T-helper 2 cell treated with Interferon-gamma antibody and Interleukin-4, amounts not matched to agents 5 μg/mL and 100 μg/mL, for 36 hours (primary cell): Measurements from ENCODE around the gene PTK6.
A peak's percentile ranks its signal among the peaks of the same experiment; 100 is the strongest.

Experiments
- DNase-seq: peaks from one replicate; pipeline ENCODE4 v3.0.0; 2021; ENCODE audit warnings: low spot score
- H3K27ac Mint-ChIP-seq: one replicate; pipeline ENCODE4 v1.8.0; 2021; ENCODE audit warnings: mild to moderate bottlenecking, mixed read lengths
- H3K27me3 Mint-ChIP-seq: one replicate; pipeline ENCODE4 v1.8.0; 2021; ENCODE audit warnings: low read depth, mixed read lengths
- H3K36me3 Mint-ChIP-seq: one replicate; pipeline ENCODE4 v1.8.0; 2021; ENCODE audit warnings: low read depth, mixed read lengths
- H3K4me1 Mint-ChIP-seq: one replicate; pipeline ENCODE4 v1.8.0; 2021; ENCODE audit warnings: low read depth, mixed read lengths
- H3K4me3 Mint-ChIP-seq: one replicate; pipeline ENCODE4 v1.8.0; 2022; ENCODE audit warnings: mild to moderate bottlenecking, moderate library complexity, mixed read lengths
- H3K9me3 Mint-ChIP-seq: one replicate; pipeline ENCODE4 v1.8.0; 2021; ENCODE audit warnings: mixed read lengths

PTK6 gene

DNA sequence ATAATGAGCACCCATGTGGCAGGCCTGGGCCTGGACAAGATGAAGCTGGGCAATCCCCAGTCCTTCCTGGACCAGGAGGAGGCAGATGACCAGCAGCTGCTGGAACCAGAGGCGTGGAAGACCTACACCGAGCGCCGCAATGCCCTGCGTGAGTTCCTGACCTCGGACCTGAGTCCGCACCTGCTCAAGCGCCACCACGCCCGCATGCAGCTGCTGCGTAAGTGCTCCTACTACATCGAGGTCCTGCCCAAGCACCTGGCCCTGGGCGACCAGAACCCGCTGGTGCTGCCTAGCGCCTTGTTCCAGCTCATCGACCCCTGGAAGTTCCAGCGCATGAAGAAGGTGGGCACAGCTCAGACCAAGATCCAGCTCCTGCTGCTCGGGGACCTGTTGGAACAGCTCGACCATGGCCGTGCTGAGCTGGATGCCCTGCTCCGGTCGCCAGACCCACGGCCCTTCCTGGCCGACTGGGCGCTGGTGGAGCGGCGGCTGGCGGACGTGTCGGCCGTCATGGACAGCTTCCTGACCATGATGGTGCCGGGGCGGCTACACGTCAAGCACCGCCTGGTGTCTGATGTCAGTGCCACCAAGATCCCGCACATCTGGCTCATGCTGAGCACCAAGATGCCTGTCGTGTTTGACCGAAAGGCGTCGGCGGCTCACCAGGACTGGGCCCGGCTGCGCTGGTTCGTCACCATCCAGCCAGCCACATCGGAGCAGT is 18.6 kb upstream of the PTK6 start:
- peaks cover 12% of the 10 kb centered on the region for H3K4me1 Mint-ChIP-seq
- H3K27ac Mint-ChIP-seq, result no peak overlapping the region
- no peak overlapping the region for H3K4me3 Mint-ChIP-seq
- H3K9me3 Mint-ChIP-seq, result no peaks in the 10 kb centered on the region
- peaks cover 11% of the 10 kb centered on the region for H3K27me3 Mint-ChIP-seq
- DNase-seq, result no peak
- H3K36me3 Mint-ChIP-seq, result peaks cover 5% of the 10 kb centered on the region

DNA sequence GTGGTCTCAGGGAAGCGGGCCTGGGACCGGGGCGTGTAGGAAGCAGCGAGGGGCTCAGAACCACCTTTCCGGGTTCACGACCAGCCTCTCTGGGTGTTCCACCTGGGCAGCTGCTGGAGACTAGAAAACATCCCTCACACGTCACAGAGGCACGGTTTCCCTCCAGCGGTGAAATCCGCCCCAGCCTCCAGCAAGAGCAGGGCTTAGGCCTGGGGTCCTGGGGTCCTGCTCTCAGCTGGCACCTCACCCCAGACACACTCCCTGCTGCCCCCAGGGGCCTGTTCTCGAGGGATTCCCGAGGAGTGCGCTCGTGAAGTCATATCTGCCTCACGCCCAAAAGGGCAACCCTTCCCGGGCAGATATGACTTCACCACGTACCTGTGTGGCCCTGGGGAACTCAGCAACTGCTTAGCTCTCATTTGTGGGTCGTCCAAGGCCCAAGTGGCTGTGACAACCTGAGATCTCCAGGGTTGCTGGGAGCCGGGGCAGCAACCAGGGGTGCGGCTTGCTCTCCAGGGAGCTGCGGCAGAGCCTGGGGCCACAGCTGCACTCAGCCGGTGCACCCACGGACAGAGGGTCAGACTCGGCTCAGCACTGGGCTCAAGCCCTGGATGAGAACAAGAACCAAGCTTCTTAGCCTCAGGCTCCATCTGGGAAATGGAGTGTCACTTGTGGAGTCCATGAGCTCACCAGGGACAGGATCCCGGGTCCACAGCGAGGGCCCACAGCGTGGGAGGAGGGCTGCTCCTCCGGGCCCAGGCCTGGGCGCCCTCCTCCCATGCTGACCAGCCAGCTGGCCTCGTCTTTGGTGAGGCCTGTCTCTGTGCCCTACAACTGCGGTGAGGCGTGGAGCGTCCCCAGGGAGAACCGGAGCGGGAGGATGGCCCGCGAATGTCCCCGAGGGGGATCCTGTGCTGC is 17.4 kb upstream of the PTK6 start:
- Mint-ChIP-seq H3K4me3 (peak overlapping the region; percentile 43), H3K9me3 (no peaks in the 10 kb centered on the region), H3K36me3 (peaks cover 2% of the 10 kb centered on the region), H3K27me3 (peaks cover 14% of the 10 kb centered on the region), H3K4me1 (peaks cover 12% of the 10 kb centered on the region), H3K27ac (no peak overlapping the region)
- no peak for DNase-seq

DNA sequence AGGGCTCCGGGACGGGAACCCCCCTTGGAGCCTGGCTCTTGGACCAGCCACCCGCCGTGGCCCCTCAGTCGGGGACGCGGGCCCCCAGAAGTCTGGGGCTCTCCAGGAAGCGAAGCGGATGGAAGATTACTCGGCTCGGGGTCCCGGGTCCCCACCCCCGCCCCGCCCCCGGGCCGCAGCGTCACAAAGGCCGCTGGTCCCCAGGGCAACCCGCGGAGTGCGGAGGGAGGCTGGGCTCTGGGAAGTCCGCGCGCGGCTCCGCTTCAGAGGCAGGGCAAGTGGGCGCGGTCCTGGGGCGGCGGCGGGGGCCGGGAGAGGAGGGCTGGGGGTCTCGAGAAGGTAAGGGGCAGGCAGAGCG is 16.7 kb upstream of the PTK6 start, which contains the start of gene FNDC11:
FNDC11 (plus strand) TSS at position 227 of the 358 bp plus-strand sequence. CDS start 1,505 bp downstream, outside the sequence.
- Mint-ChIP-seq H3K9me3 (no peaks in the 10 kb centered on the region), H3K27ac (peak within 1 kb of the TSS; percentile 84), H3K4me1 (peaks cover 12% of the 10 kb centered on the region), H3K4me3 (peak within 1 kb of the TSS; percentile 73), H3K27me3 (peaks cover 19% of the 10 kb centered on the region), H3K36me3 (no peaks in the 10 kb centered on the region)
- peak; percentile 49 for DNase-seq

DNA sequence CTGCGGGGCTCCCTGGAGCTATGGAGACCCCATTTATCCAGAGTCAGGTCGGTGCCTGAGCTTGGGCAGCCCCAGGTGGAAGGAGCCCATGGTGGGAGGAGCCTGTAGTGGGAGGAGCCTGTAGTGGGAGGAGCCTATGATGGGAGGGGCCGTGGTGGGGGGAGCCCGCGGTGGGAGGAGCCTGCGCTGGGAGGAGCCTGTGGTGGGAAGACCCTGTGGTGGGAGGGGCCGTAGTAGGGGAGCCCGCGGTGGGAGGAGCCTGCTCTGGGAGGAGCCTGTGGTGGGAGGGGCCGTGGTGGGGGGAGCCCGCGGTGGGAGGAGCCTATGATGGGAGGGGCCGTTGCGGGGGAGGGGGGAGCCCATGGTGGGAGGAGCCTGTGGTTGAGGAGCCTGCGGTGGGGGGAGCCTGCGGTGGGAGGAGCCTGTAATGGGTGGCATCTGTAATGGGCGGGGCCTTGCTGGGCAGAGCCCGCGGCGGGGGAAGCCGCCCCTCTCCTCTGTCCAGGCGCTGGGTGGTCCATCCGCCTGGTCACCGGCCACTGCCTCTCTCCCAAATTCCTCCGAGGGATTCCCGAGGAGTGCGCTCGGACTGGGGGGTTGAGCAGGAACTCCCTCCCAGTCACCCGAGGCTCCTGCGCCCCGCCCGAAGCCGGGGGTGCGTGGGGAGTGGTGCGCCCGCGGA is 16.2 kb upstream of the PTK6 start:
- Mint-ChIP-seq H3K27ac (peak overlapping the region; percentile 84), H3K4me1 (peaks cover 12% of the 10 kb centered on the region), H3K4me3 (peak overlapping the region; percentile 73), H3K9me3 (no peaks in the 10 kb centered on the region), H3K36me3 (no peaks in the 10 kb centered on the region), H3K27me3 (peaks cover 19% of the 10 kb centered on the region)
- peak; percentile 80 for DNase-seq

DNA sequence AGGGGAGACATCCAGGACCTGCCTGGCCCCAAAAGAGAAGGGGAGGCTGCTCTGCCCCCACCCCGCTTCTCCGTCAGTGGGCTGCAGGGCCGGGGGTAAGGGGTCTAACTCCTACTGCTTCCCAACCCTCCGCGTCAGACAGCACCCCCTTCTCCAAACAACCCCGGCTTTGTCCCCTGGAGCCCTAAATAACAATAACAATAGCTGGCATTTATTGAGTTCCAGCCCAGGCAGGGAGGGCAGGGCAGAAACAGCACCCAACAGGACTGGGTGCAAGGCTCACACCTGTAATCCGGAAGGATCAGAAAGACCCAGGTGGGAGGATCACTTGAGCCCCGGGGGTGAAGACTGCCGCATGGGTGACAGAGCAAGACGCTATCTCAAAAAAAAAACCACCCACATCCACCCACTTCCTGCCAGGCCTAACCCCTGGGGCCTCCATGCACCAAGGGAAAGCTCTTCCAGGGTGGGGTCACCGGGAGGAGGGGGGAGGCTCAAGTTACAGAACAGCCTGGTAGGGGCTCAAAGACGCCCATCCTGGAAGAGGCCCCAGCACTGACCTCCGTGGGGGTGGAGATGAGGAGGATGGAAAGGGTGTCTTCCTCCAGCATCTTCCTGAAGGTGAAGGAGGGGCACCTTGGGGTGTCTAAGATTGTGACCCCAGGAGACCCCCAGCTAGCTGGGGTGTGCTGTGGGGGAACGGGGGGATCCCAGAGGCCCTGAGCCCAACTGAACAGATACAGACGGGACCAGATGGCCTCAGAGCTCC is 15.5 kb upstream of the PTK6 start:
- H3K4me3 Mint-ChIP-seq, result peak overlapping the region; percentile 73
- peak overlapping the region; percentile 84 for H3K27ac Mint-ChIP-seq
- H3K27me3 Mint-ChIP-seq, result peaks cover 19% of the 10 kb centered on the region
- DNase-seq, result peak; percentile 48
- no peaks in the 10 kb centered on the region for H3K36me3 Mint-ChIP-seq
- peaks cover 12% of the 10 kb centered on the region for H3K4me1 Mint-ChIP-seq
- no peaks in the 10 kb centered on the region for H3K9me3 Mint-ChIP-seq

DNA sequence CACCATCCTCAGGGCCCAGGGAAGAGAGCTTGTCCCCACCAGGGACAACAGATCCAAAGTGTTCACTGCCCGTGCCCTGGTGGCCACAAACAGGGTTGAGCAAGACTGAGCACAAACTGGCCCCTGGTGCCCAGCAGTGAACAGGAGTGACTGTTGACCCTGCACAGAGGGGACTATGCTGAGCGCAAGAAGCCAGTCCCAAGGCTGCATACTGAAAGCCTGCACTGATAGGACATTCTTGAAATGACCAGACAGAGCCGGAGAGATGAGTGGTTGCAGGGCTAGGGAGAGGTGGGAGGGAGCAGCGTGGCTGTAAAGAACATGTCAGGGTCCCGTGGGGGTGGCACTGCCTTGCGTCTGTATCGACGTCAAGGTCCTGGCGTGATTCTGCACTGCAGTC is 13.9 kb upstream of the PTK6 start:
- Mint-ChIP-seq H3K36me3 (no peaks in the 10 kb centered on the region), H3K9me3 (no peaks in the 10 kb centered on the region), H3K4me3 (no peak overlapping the region), H3K27me3 (peaks cover 22% of the 10 kb centered on the region), H3K27ac (no peak overlapping the region), H3K4me1 (peaks cover 12% of the 10 kb centered on the region)
- no peak for DNase-seq

DNA sequence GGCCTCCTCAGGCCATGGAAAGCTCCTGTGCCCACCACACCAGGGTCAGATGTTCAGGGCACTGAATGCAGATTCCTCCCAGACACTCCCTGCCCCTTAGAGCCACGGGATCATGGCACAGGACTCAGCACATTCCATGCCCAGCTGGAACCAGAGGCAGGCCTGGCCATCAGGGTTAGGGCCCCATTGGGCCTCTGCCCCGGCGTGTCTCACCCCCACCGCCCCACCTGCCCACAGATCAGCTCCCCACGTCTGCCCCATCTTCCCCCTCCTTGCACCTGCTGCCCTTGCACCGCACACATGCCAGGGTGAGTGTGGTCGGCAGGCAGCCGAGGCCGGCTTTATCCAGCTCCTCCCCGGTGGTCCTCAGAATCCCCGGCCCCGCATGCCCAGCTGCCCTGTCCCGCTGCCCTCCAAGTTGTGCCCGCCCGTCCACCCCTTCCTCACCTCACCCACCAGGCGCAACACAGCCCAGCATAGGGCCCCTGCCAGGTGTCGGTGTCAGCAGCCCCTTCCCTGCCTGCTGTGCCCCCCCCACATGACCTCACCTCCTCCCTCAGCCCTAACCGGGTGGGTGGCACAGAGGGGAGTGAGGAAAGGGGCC is 12.6 kb upstream of the PTK6 start:
- Mint-ChIP-seq H3K4me1 (peaks cover 12% of the 10 kb centered on the region), H3K4me3 (no peak overlapping the region), H3K27me3 (peaks cover 22% of the 10 kb centered on the region), H3K36me3 (no peaks in the 10 kb centered on the region), H3K9me3 (no peaks in the 10 kb centered on the region), H3K27ac (no peak overlapping the region)
- DNase-seq, result no peak

DNA sequence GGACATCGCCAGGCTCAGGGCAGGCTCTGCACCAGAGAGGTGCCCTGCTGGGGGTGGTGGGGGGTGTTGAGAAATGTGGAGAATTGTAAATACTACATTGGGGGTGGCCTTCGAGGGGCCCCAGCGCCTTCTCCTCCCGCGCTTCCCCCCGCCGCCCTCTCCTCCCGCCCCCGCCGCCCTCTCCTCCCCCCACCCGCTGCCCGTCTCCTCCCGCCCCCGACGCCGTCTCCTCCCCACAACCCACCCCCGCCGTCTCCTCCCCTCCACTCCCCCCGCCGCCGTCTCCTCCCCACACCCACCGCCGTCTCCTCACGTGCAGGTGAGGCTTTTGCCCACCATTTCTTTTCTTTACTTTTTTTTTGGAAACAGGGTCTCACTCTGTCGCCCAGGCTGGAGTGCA is 11.8 kb upstream of the PTK6 start:
- Mint-ChIP-seq H3K4me1 (peaks cover 12% of the 10 kb centered on the region), H3K4me3 (no peak overlapping the region), H3K27me3 (peaks cover 22% of the 10 kb centered on the region), H3K9me3 (no peaks in the 10 kb centered on the region), H3K36me3 (no peaks in the 10 kb centered on the region), H3K27ac (no peak overlapping the region)
- no peak for DNase-seq

DNA sequence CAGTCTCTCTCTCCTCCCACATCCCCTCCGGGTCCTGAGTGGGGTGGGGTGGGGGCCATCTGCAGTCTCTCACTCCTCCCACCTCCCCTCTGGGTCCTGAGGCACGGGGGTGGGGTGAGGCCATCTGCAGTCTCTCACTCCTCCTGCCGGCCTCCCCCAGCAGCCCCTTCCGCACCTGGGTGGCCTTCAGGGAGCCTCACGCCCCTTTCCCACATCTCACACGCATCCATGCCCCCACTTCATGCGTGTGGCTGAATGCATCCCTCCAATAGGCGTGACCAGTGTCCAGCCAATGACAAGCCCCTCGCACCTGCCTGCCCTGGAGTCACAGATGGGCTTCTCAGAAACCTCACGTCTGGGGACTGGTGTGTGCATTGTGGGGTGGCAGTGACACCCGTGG is 11.4 kb upstream of the PTK6 start:
- H3K4me1 Mint-ChIP-seq, result peaks cover 12% of the 10 kb centered on the region
- no peak for DNase-seq
- no peaks in the 10 kb centered on the region for H3K9me3 Mint-ChIP-seq
- H3K27me3 Mint-ChIP-seq, result peaks cover 25% of the 10 kb centered on the region
- H3K27ac Mint-ChIP-seq, result no peak overlapping the region
- no peak overlapping the region for H3K4me3 Mint-ChIP-seq
- no peaks in the 10 kb centered on the region for H3K36me3 Mint-ChIP-seq

DNA sequence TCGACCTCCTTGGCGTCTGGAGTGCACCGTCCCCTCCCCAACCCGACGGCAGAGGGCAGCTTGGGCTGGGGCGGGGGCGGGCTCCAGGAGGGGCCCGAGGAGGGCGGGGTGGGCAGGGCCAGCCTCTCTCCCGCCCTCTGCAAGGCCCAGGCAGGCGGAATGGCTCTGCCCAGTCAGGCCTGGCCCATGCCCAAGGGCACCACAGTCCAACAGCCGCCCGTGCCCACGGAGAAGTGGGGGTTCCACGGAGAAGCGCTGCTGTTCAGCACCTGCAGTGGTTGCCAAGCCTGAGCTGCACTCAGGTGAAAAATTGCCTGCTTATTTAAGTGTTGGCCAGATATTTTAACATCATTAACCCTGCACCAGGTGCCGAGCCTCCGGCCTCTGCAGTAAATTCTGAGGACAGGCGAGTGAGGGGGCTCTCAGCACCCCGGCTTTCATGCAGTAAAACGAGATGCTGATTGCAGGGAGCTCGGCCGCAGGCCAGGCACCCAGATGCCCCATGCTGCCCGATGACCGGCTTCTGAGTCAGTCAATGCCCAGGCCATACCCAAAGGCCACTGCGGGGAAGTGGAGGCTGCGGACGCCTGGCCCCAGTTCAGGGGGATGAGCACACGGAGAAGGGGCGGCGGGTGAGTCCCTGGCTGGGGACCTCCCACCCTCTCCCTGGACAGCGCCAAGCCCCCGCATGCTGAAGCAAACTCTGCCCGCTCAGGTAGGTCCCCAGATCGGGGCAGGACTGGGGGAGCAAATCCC is 10.7 kb upstream of the PTK6 start, which contains the start of gene SRMS:
SRMS (minus strand) TSS at position 25 of the 756 bp plus-strand sequence. CDS start 286 bp downstream, outside the sequence.
- no peak for DNase-seq
- H3K36me3 Mint-ChIP-seq, result no peaks in the 10 kb centered on the region
- no peaks in the 10 kb centered on the region for H3K9me3 Mint-ChIP-seq
- peaks cover 9% of the 10 kb centered on the region for H3K4me1 Mint-ChIP-seq
- peaks cover 23% of the 10 kb centered on the region for H3K27me3 Mint-ChIP-seq
- no peak within 1 kb of the TSS for H3K4me3 Mint-ChIP-seq
- H3K27ac Mint-ChIP-seq, result no peak within 1 kb of the TSS

DNA sequence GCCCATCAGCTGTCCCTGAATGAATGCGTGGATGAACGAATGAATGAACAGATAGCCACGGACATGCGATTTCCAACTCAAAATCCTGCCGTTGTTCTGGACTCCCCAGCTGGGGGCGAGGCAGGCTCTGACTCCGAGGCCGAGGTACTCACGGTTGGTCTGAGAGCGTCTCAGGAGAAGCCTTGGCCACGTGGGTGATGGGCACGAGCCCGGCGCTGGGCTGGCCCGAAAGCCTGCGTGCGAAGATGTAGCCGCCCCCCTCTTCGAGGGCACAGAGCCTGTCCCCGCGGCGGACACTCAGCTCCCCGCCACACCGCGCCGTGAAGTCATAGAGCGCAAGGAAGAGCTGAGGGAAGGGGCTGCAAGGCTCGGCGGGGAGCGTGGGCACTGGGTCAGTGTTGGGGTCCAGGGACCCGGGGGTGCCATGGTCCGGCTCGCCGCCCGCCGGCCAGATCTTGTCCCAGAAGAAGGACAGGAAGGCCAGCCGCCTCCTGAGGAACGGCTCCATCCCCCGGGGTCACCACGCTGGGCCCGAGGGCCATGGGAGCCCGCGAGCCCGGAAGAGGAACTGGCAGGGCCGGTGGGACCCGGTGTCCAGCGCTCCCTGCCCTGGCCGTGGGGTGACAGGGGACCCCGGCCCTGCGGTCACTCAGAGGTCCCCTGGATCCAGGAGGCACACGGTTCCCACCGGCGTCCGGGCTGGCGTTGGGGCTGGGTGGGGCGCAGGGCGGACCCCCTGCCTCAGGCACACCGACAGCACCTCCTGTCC is 10.0 kb upstream of the PTK6 start:
- no peak overlapping the region for H3K27ac Mint-ChIP-seq
- no peak for DNase-seq
- no peaks in the 10 kb centered on the region for H3K9me3 Mint-ChIP-seq
- no peak overlapping the region for H3K4me3 Mint-ChIP-seq
- no peaks in the 10 kb centered on the region for H3K36me3 Mint-ChIP-seq
- H3K4me1 Mint-ChIP-seq, result peaks cover 1% of the 10 kb centered on the region
- peaks cover 17% of the 10 kb centered on the region for H3K27me3 Mint-ChIP-seq
